HCT116 (cell line): Measurements from ENCODE around the gene EPS8.

ENCODE experiments used
- EZH2phosphoT487 ChIP-seq: fragments of 200-600 bp; IDR thresholded peaks from 2 replicates; pipeline ENCODE4 v1.6.1; 2018; ENCODE audit warnings: antibody characterized with exemption, borderline replicate concordance
- POLR2A ChIP-seq: IDR thresholded peaks from 2 replicates; pipeline ENCODE4 v1.7.0; 2011; ENCODE audit warnings: borderline replicate concordance; ENCODE audit not compliant: insufficient read depth, insufficient read length; ENCODE audit errors: extremely low read depth
- POLR2AphosphoS5 ChIP-seq: IDR thresholded peaks from 2 replicates; pipeline ENCODE4 v1.6.1; 2011; ENCODE audit warnings: mild to moderate bottlenecking, low read depth, low read length, moderate library complexity
- TF ChIP-seq, protein P1 (sequence below): IDR thresholded peaks from 2 replicates; pipeline ENCODE4 v1.6.1; 2011; ENCODE audit warnings: mild to moderate bottlenecking, low read length, moderate library complexity; ENCODE audit not compliant: insufficient replicate concordance; ENCODE audit errors: extremely low read depth
- TF ChIP-seq, protein P2 (sequence below): IDR thresholded peaks from 2 replicates; pipeline ENCODE4 v1.6.1; 2012; ENCODE audit warnings: low read depth
- TF ChIP-seq, protein P3 (sequence below), 3 experiments: fragments of 200-600 bp in 1 of 3; sonication (generic) in 1 of 3; IDR thresholded peaks in 2 of 3; conservative IDR thresholded peaks in 1 of 3; 2 replicates each; pipeline ENCODE4 v1.5.1; 2012 to 2017; ENCODE audit warnings: low read depth in 2 of 3, low read length in 2 of 3, antibody characterized with exemption in 1 of 3, borderline replicate concordance in 1 of 3, control low read depth in 1 of 3, mild to moderate bottlenecking in 1 of 3, mixed read lengths in 1 of 3, mixed run types in 1 of 3, moderate library complexity in 1 of 3; ENCODE audit not compliant: insufficient read depth in 1 of 3
- TF ChIP-seq, protein P4 (sequence below): IDR thresholded peaks from 2 replicates; pipeline ENCODE4 v1.6.1; 2012

DNA sequence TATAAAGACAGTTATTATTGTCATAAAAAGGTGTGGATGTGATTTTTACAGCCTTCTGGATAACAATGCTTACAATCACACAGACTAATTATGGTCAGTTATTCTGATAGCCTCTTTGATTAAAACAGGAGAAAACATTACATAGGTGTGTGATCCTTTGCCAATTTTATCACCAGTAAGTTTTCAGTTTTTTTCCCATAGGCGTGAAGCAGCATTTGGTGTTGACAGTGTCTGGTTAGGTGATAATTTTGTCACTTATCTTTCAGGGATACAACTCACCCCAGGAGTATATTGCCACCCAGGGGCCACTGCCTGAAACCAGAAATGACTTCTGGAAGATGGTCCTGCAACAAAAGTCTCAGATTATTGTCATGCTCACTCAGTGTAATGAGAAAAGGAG lies 208.8 kb downstream of the EPS8 start:
- no peak for TF ChIP-seq POLR2A
- no peak for TF ChIP-seq EZH2phosphoT487
- TF ChIP-seq, protein P1, sequence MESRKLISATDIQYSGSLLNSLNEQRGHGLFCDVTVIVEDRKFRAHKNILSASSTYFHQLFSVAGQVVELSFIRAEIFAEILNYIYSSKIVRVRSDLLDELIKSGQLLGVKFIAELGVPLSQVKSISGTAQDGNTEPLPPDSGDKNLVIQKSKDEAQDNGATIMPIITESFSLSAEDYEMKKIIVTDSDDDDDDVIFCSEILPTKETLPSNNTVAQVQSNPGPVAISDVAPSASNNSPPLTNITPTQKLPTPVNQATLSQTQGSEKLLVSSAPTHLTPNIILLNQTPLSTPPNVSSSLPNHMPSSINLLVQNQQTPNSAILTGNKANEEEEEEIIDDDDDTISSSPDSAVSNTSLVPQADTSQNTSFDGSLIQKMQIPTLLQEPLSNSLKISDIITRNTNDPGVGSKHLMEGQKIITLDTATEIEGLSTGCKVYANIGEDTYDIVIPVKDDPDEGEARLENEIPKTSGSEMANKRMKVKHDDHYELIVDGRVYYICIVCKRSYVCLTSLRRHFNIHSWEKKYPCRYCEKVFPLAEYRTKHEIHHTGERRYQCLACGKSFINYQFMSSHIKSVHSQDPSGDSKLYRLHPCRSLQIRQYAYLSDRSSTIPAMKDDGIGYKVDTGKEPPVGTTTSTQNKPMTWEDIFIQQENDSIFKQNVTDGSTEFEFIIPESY: no peak
- TF ChIP-seq, protein P2, sequence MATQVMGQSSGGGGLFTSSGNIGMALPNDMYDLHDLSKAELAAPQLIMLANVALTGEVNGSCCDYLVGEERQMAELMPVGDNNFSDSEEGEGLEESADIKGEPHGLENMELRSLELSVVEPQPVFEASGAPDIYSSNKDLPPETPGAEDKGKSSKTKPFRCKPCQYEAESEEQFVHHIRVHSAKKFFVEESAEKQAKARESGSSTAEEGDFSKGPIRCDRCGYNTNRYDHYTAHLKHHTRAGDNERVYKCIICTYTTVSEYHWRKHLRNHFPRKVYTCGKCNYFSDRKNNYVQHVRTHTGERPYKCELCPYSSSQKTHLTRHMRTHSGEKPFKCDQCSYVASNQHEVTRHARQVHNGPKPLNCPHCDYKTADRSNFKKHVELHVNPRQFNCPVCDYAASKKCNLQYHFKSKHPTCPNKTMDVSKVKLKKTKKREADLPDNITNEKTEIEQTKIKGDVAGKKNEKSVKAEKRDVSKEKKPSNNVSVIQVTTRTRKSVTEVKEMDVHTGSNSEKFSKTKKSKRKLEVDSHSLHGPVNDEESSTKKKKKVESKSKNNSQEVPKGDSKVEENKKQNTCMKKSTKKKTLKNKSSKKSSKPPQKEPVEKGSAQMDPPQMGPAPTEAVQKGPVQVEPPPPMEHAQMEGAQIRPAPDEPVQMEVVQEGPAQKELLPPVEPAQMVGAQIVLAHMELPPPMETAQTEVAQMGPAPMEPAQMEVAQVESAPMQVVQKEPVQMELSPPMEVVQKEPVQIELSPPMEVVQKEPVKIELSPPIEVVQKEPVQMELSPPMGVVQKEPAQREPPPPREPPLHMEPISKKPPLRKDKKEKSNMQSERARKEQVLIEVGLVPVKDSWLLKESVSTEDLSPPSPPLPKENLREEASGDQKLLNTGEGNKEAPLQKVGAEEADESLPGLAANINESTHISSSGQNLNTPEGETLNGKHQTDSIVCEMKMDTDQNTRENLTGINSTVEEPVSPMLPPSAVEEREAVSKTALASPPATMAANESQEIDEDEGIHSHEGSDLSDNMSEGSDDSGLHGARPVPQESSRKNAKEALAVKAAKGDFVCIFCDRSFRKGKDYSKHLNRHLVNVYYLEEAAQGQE: no peak
- TF ChIP-seq, protein P3, sequence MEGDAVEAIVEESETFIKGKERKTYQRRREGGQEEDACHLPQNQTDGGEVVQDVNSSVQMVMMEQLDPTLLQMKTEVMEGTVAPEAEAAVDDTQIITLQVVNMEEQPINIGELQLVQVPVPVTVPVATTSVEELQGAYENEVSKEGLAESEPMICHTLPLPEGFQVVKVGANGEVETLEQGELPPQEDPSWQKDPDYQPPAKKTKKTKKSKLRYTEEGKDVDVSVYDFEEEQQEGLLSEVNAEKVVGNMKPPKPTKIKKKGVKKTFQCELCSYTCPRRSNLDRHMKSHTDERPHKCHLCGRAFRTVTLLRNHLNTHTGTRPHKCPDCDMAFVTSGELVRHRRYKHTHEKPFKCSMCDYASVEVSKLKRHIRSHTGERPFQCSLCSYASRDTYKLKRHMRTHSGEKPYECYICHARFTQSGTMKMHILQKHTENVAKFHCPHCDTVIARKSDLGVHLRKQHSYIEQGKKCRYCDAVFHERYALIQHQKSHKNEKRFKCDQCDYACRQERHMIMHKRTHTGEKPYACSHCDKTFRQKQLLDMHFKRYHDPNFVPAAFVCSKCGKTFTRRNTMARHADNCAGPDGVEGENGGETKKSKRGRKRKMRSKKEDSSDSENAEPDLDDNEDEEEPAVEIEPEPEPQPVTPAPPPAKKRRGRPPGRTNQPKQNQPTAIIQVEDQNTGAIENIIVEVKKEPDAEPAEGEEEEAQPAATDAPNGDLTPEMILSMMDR (IDR thresholded peaks at IDR 0.05 in 2 of 3, conservative IDR thresholded peaks at IDR 0.05 in 1 of 3; ENCODE audit: borderline replicate concordance in 1 of 3, insufficient read depth in 1 of 3, low read depth in 2 of 3, low read length in 2 of 3): 0 out of 6 replicates have a peak, but pooled peaks of 1 of the 3 experiments have one; percentile 5
- no peak for TF ChIP-seq POLR2AphosphoS5
- TF ChIP-seq, protein P4, sequence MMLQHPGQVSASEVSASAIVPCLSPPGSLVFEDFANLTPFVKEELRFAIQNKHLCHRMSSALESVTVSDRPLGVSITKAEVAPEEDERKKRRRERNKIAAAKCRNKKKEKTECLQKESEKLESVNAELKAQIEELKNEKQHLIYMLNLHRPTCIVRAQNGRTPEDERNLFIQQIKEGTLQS: no peak
